Heart right ventricle (tissue), 16 donors: ENCODE data around the gene C1orf56. TPM values are rescaled to one million over a fixed set of nuclear protein-coding genes. Genes with fewer than 3 reads are reported as not detected.

Source experiments
- ATAC-seq, 8 donors: fragments of 200-7000 bp; cut with Tn5 transposase; one replicate each; pipeline ENCODE4 v1.9.1; 2020; ENCODE audit warnings: mild to moderate bottlenecking in 8 of 8, moderate library complexity in 8 of 8, moderate number of reproducible peaks in 1 of 8
- DNase-seq, 2 donors: peaks; one replicate each; pipeline ENCODE4 v3.0.0-alpha.2; 2020
- H3K27ac ChIP-seq, 10 donors: fragments of 200-600 bp; sonication (generic) in 2 of 10; one replicate each; pipeline versions ENCODE4 v1.5.0 to v1.8.0; 2020 to 2022; ENCODE audit warnings: mild to moderate bottlenecking in 3 of 10
- H3K27me3 ChIP-seq, 7 donors: fragments of 200-600 bp; one replicate each; pipeline ENCODE4 v1.8.0; 2021 to 2022; ENCODE audit warnings: mild to moderate bottlenecking in 2 of 7
- H3K36me3 ChIP-seq, 9 donors: fragments of 200-600 bp; sonication (generic) in 1 of 9; one replicate each; pipeline versions ENCODE4 v1.5.0 to v1.8.0; 2020 to 2022; ENCODE audit warnings: mild to moderate bottlenecking in 2 of 9
- H3K4me1 ChIP-seq, 9 donors: fragments of 200-600 bp; sonication (generic) in 1 of 9; one replicate each; pipeline versions ENCODE4 v1.5.0 to v1.8.0; 2020 to 2022; ENCODE audit warnings: mild to moderate bottlenecking in 4 of 9
- H3K4me3 ChIP-seq, 10 donors: fragments of 200-600 bp; sonication (generic) in 2 of 10; one replicate each; pipeline versions ENCODE4 v1.5.0 to v1.8.0; 2020 to 2022; ENCODE audit warnings: mild to moderate bottlenecking in 7 of 10, moderate library complexity in 2 of 10
- H3K9me3 ChIP-seq, 11 donors: fragments of 200-600 bp in 10 of 11; sonication (generic) in 2 of 11; one replicate each; pipeline versions ENCODE4 v1.5.0 to v1.8.0; 2013 to 2022; ENCODE audit warnings: mild to moderate bottlenecking in 2 of 11, control low read depth in 1 of 11, moderate library complexity in 1 of 11
- CTCF ChIP-seq, 9 donors: fragments of 200-600 bp; sonication (generic) in 2 of 9; IDR thresholded peaks; one replicate each; pipeline versions ENCODE4 v1.5.0 to v1.8.0; 2021 to 2022; ENCODE audit warnings: antibody characterized with exemption in 9 of 9, mild to moderate bottlenecking in 5 of 9, moderate library complexity in 1 of 9
- WGBS, 2 donors: extraction: QIAGEN DNeasy Blood & Tissue Kit; methylation state at CpG; one replicate each; pipeline ENCODE4 v1.1.7; 2013; ENCODE audit warnings: inconsistent platforms in 1 of 2; 5-methylcytosine and 5-hydroxymethylcytosine counted together
- intact Hi-C, 10 donors: fragments of 100-400 bp; cut with DNase I; formaldehyde crosslinking; loops; one replicate each; pipeline versions ENCODE4 v1.11.1 to v1.14.2; 2022
- polyA plus RNA-seq, 2 donors: library from polyadenylated mRNA; stranded (reverse); fragments of 200-250 nt; gene quantifications; one replicate each; pipeline ENCODE4 v1.2.3, GENCODE V29; 2013
- total RNA-seq, 10 donors: library from RNA; stranded (reverse); fragmentation: NEBNext Ultra II Directional in 3 of 10; extraction: Animal tissue kit (Norgen Biotek cat#: 25700) in 3 of 10; gene quantifications; one replicate each; pipeline versions ENCODE4 v1.2.1 to v1.2.4, GENCODE V29; 2021 to 2023
- donor health status: Arrhythmogenic right ventricular cardiomyopathy.
- donor health status: ischemic (EF 13 %, LVEDD 7.1; RV severe dilation, severe dysfunction).
- donor health status: healthy with polysubstance abuse.
- donor health status: DM: no; HTN: yes; CAD: no.
- donor health status: DM: no; HTN: no; CAD: no.
- donor health status: ischemic (EF 25% LVEDD 6.9; RV normal size, moderate dysfunction).
- donor health status: ischemic (EF 25% LVEDD 5.7; RV mildly dilated, moderate dysfunction).
- donor health status: healthy.
- donor health status: DM: yes; HTN: yes; CAD: no.
- donor health status: Ischemic cardiomyopathy.
- donor health status: ischemic (EF 35%, LVEDD 5.7; RV mildly dilated, moderate dysfunction).
- donor health status: nonischemic (EF 11% LVEDD 7.7; RV severe dilation, severe dysfunction).
- donor health status: DM: yes; HTN: yes; CAD: no.
- donor health status: PGD.
- donor health status: ischemic (EF 29% LVEDD 5.4; RV normal size, mild dysfunction).
- donor health status: nonischemic (EF 23%, LVEDD 6.1; RV moderate dilation, normal function).

Gene C1orf56
- total and polyA plus RNA-seq, 12 donors: 5.2 to 12.6 (median 7.6) TPM

GRCh38 chr1:151098126-151098525, 50.6 kb downstream of the C1orf56 start:
- Histone ChIP-seq H3K27me3 (no peaks in the 10 kb centered on the region), H3K4me1 (no peaks in the 10 kb centered on the region), H3K27ac (no peak overlapping the region), H3K36me3 (peaks cover 0 to 69% (median 11%) of the 10 kb centered on the region in 9 donors), H3K9me3 (no peaks in the 10 kb centered on the region), H3K4me3 (no peak overlapping the region)
- intact Hi-C loops: loop anchor here in 4 of 10 donors (2.0 to 10.0 kb wide), 3 partner anchors 59 to 157 kb away; partner anchors contain the start of genes TNFAIP8L2 (in 3 of the 4) and PSMD4 (in 1 of the 4)
- no peak for TF ChIP-seq CTCF (IDR thresholded peaks at IDR 0.05)
- ATAC-seq: no peak
- 95 to 100% methylated on average over 1 of the region's 1 CpG for WGBS, 2 donors
- no peak for DNase-seq

Other genes with a start within 250 kb of the C1orf56 start
- 10 to 100 TPM in 1 of 10 donors, 1 to 10 TPM in 9; 2.1 to 10.1 (median 6.6) TPM for gene CTSK, start 239.5 kb upstream of the C1orf56 start, total RNA-seq
- gene CTSK, start 239.5 kb upstream of the C1orf56 start, polyA plus RNA-seq: 1 to 10 TPM; 2.6 to 4.9 TPM
- 10 to 100 TPM; 30.4 to 38.3 (median 33.3) TPM for gene ARNT, start 171.2 kb upstream of the C1orf56 start, total RNA-seq
- gene ARNT, start 171.2 kb upstream of the C1orf56 start, polyA plus RNA-seq: 10 to 100 TPM; 10.4 to 16.3 TPM
- not detected for gene CTXND2, start 160.6 kb upstream of the C1orf56 start, total RNA-seq
- gene CTXND2, start 160.6 kb upstream of the C1orf56 start, polyA plus RNA-seq: not detected
- gene SETDB1, start 121.4 kb upstream of the C1orf56 start, total RNA-seq: 10 to 100 TPM; 14.5 to 23.8 (median 17.6) TPM
- gene SETDB1, start 121.4 kb upstream of the C1orf56 start, polyA plus RNA-seq: 10 to 100 TPM in 1 of 2 donors, 1 to 10 TPM in 1; 9.1 to 20.9 TPM
- 10 to 100 TPM; 56.5 to 99.4 (median 73.5) TPM for gene CERS2, start 72.9 kb upstream of the C1orf56 start, total RNA-seq
- 100 to 1,000 TPM in 1 of 2 donors, 10 to 100 TPM in 1; 79.2 to 104 TPM for gene CERS2, start 72.9 kb upstream of the C1orf56 start, polyA plus RNA-seq
- gene ANXA9, start 65.5 kb upstream of the C1orf56 start, total RNA-seq: under 1 TPM in 4 of 10 donors, not detected in 6; 0.15 to 0.36 (median 0.20) TPM
- under 1 TPM; 0.06 to 0.15 TPM for gene ANXA9, start 65.5 kb upstream of the C1orf56 start, polyA plus RNA-seq
- gene MINDY1, start 40.8 kb upstream of the C1orf56 start, total RNA-seq: 10 to 100 TPM; 40.7 to 70.6 (median 55.7) TPM
- gene MINDY1, start 40.8 kb upstream of the C1orf56 start, polyA plus RNA-seq: 10 to 100 TPM in 1 of 2 donors, 1 to 10 TPM in 1; 9.8 to 18.7 TPM
- 10 to 100 TPM; 37.5 to 50.1 (median 46.0) TPM for gene PRUNE1, start 39.3 kb upstream of the C1orf56 start, total RNA-seq
- 10 to 100 TPM; 11.5 to 24.4 TPM for gene PRUNE1, start 39.3 kb upstream of the C1orf56 start, polyA plus RNA-seq
- gene BNIPL, start 11.2 kb upstream of the C1orf56 start, total RNA-seq: under 1 TPM; 0.21 to 0.78 (median 0.32) TPM
- gene BNIPL, start 11.2 kb upstream of the C1orf56 start, polyA plus RNA-seq: 1 to 10 TPM in 1 of 2 donors, under 1 TPM in 1; 0.06 to 1.8 TPM
- gene CDC42SE1, start 11.9 kb downstream of the C1orf56 start, total RNA-seq: 10 to 100 TPM; 26.1 to 45.6 (median 30.5) TPM
- 10 to 100 TPM; 28.6 to 34.1 TPM for gene CDC42SE1, start 11.9 kb downstream of the C1orf56 start, polyA plus RNA-seq
- gene MLLT11, start 12.6 kb downstream of the C1orf56 start, total RNA-seq: 10 to 100 TPM in 7 of 10 donors, 1 to 10 TPM in 3; 1.4 to 57.8 (median 28.1) TPM
- 10 to 100 TPM in 1 of 2 donors, 1 to 10 TPM in 1; 4.9 to 11.3 TPM for gene MLLT11, start 12.6 kb downstream of the C1orf56 start, polyA plus RNA-seq
- gene GABPB2, start 23.0 kb downstream of the C1orf56 start, total RNA-seq: 10 to 100 TPM in 9 of 10 donors, 1 to 10 TPM in 1; 9.1 to 14.4 (median 10.6) TPM
- gene GABPB2, start 23.0 kb downstream of the C1orf56 start, polyA plus RNA-seq: 10 to 100 TPM in 1 of 2 donors, 1 to 10 TPM in 1; 3.4 to 11.4 TPM
- gene SEMA6C, start 98.9 kb downstream of the C1orf56 start, total RNA-seq: 10 to 100 TPM; 23.2 to 68.1 (median 54.9) TPM
- 100 to 1,000 TPM in 1 of 2 donors, 10 to 100 TPM in 1; 15.7 to 141 TPM for gene SEMA6C, start 98.9 kb downstream of the C1orf56 start, polyA plus RNA-seq
- 1 to 10 TPM in 4 of 10 donors, under 1 TPM in 5, not detected in 1; 0.35 to 5.8 (median 0.71) TPM for gene TNFAIP8L2, start 108.9 kb downstream of the C1orf56 start, total RNA-seq
- 1 to 10 TPM; 2.4 to 4.0 TPM for gene TNFAIP8L2, start 108.9 kb downstream of the C1orf56 start, polyA plus RNA-seq
- 10 to 100 TPM; 11.4 to 16.5 (median 13.3) TPM for gene LYSMD1, start 118.2 kb downstream of the C1orf56 start, total RNA-seq
- gene LYSMD1, start 118.2 kb downstream of the C1orf56 start, polyA plus RNA-seq: 1 to 10 TPM; 5.7 to 8.5 TPM
- 10 to 100 TPM; 12.9 to 26.6 (median 18.3) TPM for gene SCNM1, start 118.4 kb downstream of the C1orf56 start, total RNA-seq
- 10 to 100 TPM; 52.3 to 57.6 TPM for gene SCNM1, start 118.4 kb downstream of the C1orf56 start, polyA plus RNA-seq
- under 1 TPM in 2 of 10 donors, not detected in 8; 0.46 to 0.74 TPM for gene TMOD4, start 128.2 kb downstream of the C1orf56 start, total RNA-seq
- gene TMOD4, start 128.2 kb downstream of the C1orf56 start, polyA plus RNA-seq: under 1 TPM; 0.06 to 0.88 TPM
- gene VPS72, start 142.4 kb downstream of the C1orf56 start, total RNA-seq: 10 to 100 TPM; 29.6 to 47.2 (median 39.6) TPM
- 10 to 100 TPM; 24.8 to 33.4 TPM for gene VPS72, start 142.4 kb downstream of the C1orf56 start, polyA plus RNA-seq
- 10 to 100 TPM; 32.4 to 48.0 (median 39.2) TPM for gene PIP5K1A, start 150.8 kb downstream of the C1orf56 start, total RNA-seq
- 10 to 100 TPM; 11.5 to 32.2 TPM for gene PIP5K1A, start 150.8 kb downstream of the C1orf56 start, polyA plus RNA-seq
- gene PSMD4, start 207.0 kb downstream of the C1orf56 start, total RNA-seq: 100 to 1,000 TPM; 119 to 157 (median 147) TPM
- gene PSMD4, start 207.0 kb downstream of the C1orf56 start, polyA plus RNA-seq: 100 to 1,000 TPM; 222 to 300 TPM
- 10 to 100 TPM; 10.4 to 15.1 (median 13.1) TPM for gene ZNF687, start 234.5 kb downstream of the C1orf56 start, total RNA-seq
- gene ZNF687, start 234.5 kb downstream of the C1orf56 start, polyA plus RNA-seq: 1 to 10 TPM; 5.9 to 8.0 TPM